GM13976 (cell line): ENCODE data around the gene DOC2A.

ENCODE experiments used
- DNase-seq: peaks from one replicate; pipeline ENCODE4 v3.0.0; 2012; ENCODE audit warnings: low spot score
- CTCF ChIP-seq: IDR thresholded peaks from 2 replicates; pipeline ENCODE4 v1.5.1; 2012; ENCODE audit warnings: borderline replicate concordance, mild to moderate bottlenecking; ENCODE audit not compliant: insufficient read depth; ENCODE audit errors: extremely low read depth, missing control alignments, control extremely low read depth
- in situ Hi-C: fragments of 300-500 bp; cut with MboI; formaldehyde crosslinking; loops from one replicate; pipeline ENCODE4 v1.12.0; 2022; ENCODE audit warnings: low sequenced_read_pairs, mixed read lengths, inconsistent platforms; ENCODE audit not compliant: unreplicated experiment

The DOC2A gene

GRCh38 chr16:30027588-30028437 lies 17.0 kb upstream of the DOC2A start:
- in situ Hi-C loops, result no loop called here
- DNase-seq, result no peak
- TF ChIP-seq CTCF, result no peak

GRCh38 chr16:30026449-30026848 lies 15.6 kb upstream of the DOC2A start:
- in situ Hi-C loops, result no loop called here
- no peak for DNase-seq

GRCh38 chr16:30025574-30025973 lies 14.7 kb upstream of the DOC2A start:
- TF ChIP-seq CTCF, result no peak
- in situ Hi-C loops, result no loop called here
- no peak for DNase-seq

More at GRCh38 chr16:30026449-30026848, 15.6 kb upstream of the DOC2A start:
- no peak for TF ChIP-seq CTCF

- in situ Hi-C loops, result no loop called here
- no peak for DNase-seq
- no peak for TF ChIP-seq CTCF
Observed at GRCh38 chr16:30025156-30025555, 14.3 kb upstream of the DOC2A start.

- DNase-seq, result no peak
- TF ChIP-seq CTCF, result no peak
- in situ Hi-C loops, result loop anchor here (25.0 kb wide), 1 partner anchor 337 kb away; the partner anchor contains the start of gene QPRT
Observed at GRCh38 chr16:30024451-30024850, 13.6 kb upstream of the DOC2A start.

GRCh38 chr16:30023586-30023985 lies 12.8 kb upstream of the DOC2A start:
- in situ Hi-C loops, result loop anchor here (25.0 kb wide), 1 partner anchor 336 kb away; the partner anchor contains the start of gene QPRT
- no peak for DNase-seq
- no peak for TF ChIP-seq CTCF
